ENCODE measurements around the gene SPATA24.

GRCh38 chr5:139390639-139391569 is 13.0 kb downstream of the SPATA24 start:
- TF ChIP-seq POLR2A (IDR thresholded peaks at IDR 0.05; ENCODE audit: low read length) (no peak), GATA1 (IDR thresholded peaks at IDR 0.05; ENCODE audit: low read depth, low read length) (no peak)

Measured in erythroblast (primary cell).